ENCODE measurements around the gene STX2.
"Not testable (repeated sequence)": the region's sequence is repeated elsewhere in the genome, so short reads cannot be mapped to it uniquely, and the experiment has no call there.

Gene STX2

GRCh38 chr12:130792821-130793553 lies 46.1 kb downstream of the STX2 start:
- peaks cover 0 to 50% of the 10 kb centered on the region in 2 donors for H3K36me3 ChIP-seq (ENCODE audit: control insufficient read depth in 1 of 2, insufficient read depth in 2 of 2, low read length in 2 of 2)
- H3K27ac ChIP-seq (ENCODE audit: low read length): no peak overlapping the region
- no peak overlapping the region for H3K4me3 ChIP-seq (ENCODE audit: low read depth in 1 of 2, low read length in 2 of 2)
- no peaks in the 10 kb centered on the region for H3K9me3 ChIP-seq (ENCODE audit: control insufficient read depth in 1 of 2, low read length in 2 of 2)
- no peaks in the 10 kb centered on the region for H3K27me3 ChIP-seq (ENCODE audit: low read depth, low read length)
- H3K4me1 ChIP-seq (ENCODE audit: control insufficient read depth in 1 of 2, insufficient read depth in 2 of 2, low read length in 2 of 2): no peaks in the 10 kb centered on the region

GRCh38 chr12:130791629-130792028 lies 47.4 kb downstream of the STX2 start:
- H3K4me3 ChIP-seq (ENCODE audit: low read depth in 1 of 2, low read length in 2 of 2): no peak overlapping the region
- H3K36me3 ChIP-seq (ENCODE audit: control insufficient read depth in 1 of 2, insufficient read depth in 2 of 2, low read length in 2 of 2): peaks cover 0 to 47% of the 10 kb centered on the region in 2 donors
- no peak overlapping the region for H3K27ac ChIP-seq (ENCODE audit: low read length)
- H3K9me3 ChIP-seq (ENCODE audit: control insufficient read depth in 1 of 2, low read length in 2 of 2): no peaks in the 10 kb centered on the region
- H3K4me1 ChIP-seq (ENCODE audit: control insufficient read depth in 1 of 2, insufficient read depth in 2 of 2, low read length in 2 of 2): no peaks in the 10 kb centered on the region
- H3K27me3 ChIP-seq (ENCODE audit: low read depth, low read length): no peaks in the 10 kb centered on the region

DNA sequence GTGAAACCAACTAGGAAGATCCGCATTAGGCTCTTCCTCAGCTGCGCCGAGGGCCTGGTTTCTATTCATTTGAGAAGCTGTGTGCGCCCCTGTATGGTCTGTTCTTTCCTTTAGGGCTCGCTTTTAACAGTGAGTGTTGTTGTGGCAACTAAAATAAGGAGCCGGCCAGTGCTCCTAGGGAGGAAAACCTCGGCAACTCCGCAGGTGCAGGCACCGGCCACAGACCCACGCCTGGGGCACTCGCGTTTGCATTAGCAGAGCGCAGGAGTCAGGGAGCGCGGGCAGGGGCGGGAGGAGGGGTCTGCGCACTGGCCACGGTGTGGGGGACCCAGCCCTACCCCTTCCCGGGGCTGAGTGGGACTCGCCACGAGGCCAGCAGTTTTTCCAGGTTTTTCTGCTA lies 50.5 kb downstream of the STX2 start:
- Histone ChIP-seq H3K36me3 (ENCODE audit: control insufficient read depth in 1 of 2, insufficient read depth in 2 of 2, low read length in 2 of 2) (peaks cover 0 to 61% of the 10 kb centered on the region in 2 donors), H3K9me3 (ENCODE audit: control insufficient read depth in 1 of 2, low read length in 2 of 2) (peaks cover 2 to 7% of the 10 kb centered on the region in 2 donors)

GRCh38 chr12:130787445-130788410 lies 51.3 kb downstream of the STX2 start:
- H3K27me3 ChIP-seq (ENCODE audit: low read depth, low read length): no peaks in the 10 kb centered on the region
- no peak overlapping the region for H3K27ac ChIP-seq (ENCODE audit: low read length)
- H3K9me3 ChIP-seq (ENCODE audit: control insufficient read depth in 1 of 2, low read length in 2 of 2): peaks cover 2 to 7% of the 10 kb centered on the region in 2 donors
- H3K4me1 ChIP-seq (ENCODE audit: control insufficient read depth in 1 of 2, insufficient read depth in 2 of 2, low read length in 2 of 2): no peaks in the 10 kb centered on the region
- H3K36me3 ChIP-seq (ENCODE audit: control insufficient read depth in 1 of 2, insufficient read depth in 2 of 2, low read length in 2 of 2): peaks cover 0 to 60% of the 10 kb centered on the region in 2 donors
- H3K4me3 ChIP-seq (ENCODE audit: low read depth in 1 of 2, low read length in 2 of 2): no peak overlapping the region

More for the DNA sequence above, 50.5 kb downstream of the STX2 start:
- Histone ChIP-seq H3K27me3 (ENCODE audit: low read depth, low read length) (no peaks in the 10 kb centered on the region), H3K4me3 (ENCODE audit: low read depth in 1 of 2, low read length in 2 of 2) (no peak overlapping the region), H3K4me1 (ENCODE audit: control insufficient read depth in 1 of 2, insufficient read depth in 2 of 2, low read length in 2 of 2) (no peaks in the 10 kb centered on the region), H3K27ac (ENCODE audit: low read length) (no peak overlapping the region)

DNA sequence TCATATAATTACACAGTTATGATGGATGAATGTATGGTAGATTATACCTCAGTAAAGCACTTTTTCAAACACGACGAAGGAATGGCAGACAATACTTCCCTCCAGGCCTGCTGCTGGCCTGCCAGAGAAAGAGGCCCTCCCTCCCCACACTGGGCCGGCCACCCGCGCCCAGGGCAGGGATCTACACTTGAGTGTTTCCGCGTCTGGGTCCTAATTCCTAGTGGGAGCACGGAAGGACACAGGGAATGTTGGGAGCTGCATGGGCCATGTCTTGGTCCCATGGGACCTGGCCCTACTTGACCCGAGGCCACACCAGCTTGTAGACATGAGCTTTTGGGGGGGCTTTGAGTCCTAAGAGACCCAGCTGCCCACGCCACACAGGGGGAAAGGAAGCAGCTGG lies 52.0 kb downstream of the STX2 start:
- Histone ChIP-seq H3K36me3 (ENCODE audit: control insufficient read depth in 1 of 2, insufficient read depth in 2 of 2, low read length in 2 of 2) (peaks cover 0 to 58% of the 10 kb centered on the region in 2 donors), H3K27ac (ENCODE audit: low read length) (no peak overlapping the region), H3K4me1 (ENCODE audit: control insufficient read depth in 1 of 2, insufficient read depth in 2 of 2, low read length in 2 of 2) (no peaks in the 10 kb centered on the region)

DNA sequence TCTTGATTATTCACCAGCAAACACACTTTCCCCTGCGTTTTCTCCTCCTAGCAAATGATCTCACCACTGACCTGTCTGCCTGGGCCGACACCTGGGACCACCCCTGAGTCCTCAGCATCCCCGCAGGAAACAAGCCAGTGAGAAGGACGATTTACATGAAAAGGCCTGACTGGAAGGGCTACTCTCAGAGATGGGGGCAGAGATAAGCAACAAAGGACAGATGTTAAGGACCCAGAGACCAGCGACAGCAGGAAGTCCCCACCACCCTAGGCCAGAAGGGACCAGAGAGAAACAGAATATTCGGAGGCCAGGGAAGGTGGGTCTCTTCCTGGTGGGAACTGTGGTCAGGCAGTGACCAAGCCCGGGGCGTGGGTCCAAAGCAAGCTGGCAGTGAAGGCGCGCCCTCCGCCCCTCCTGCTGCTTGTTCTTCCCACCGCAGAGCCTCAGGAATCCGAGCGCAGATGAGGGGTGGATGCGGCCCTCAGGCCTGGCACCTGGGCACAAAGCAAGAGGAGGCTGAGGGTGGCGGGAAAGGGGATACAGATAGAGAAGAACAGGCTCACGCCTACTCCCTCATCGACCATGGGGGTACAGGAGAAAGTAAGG lies 55.8 kb downstream of the STX2 start:
- Histone ChIP-seq H3K36me3 (ENCODE audit: control insufficient read depth in 1 of 2, insufficient read depth in 2 of 2, low read length in 2 of 2) (peaks cover 0 to 51% of the 10 kb centered on the region in 2 donors), H3K27me3 (ENCODE audit: low read depth, low read length) (no peaks in the 10 kb centered on the region), H3K4me3 (ENCODE audit: low read depth in 1 of 2, low read length in 2 of 2) (no peak overlapping the region), H3K9me3 (ENCODE audit: control insufficient read depth in 1 of 2, low read length in 2 of 2) (peaks cover 2 to 7% of the 10 kb centered on the region in 2 donors), H3K4me1 (ENCODE audit: control insufficient read depth in 1 of 2, insufficient read depth in 2 of 2, low read length in 2 of 2) (no peaks in the 10 kb centered on the region), H3K27ac (ENCODE audit: low read length) (no peak overlapping the region)

More for the DNA sequence above, 52.0 kb downstream of the STX2 start:
- Histone ChIP-seq H3K9me3 (ENCODE audit: control insufficient read depth in 1 of 2, low read length in 2 of 2) (peaks cover 2 to 7% of the 10 kb centered on the region in 2 donors), H3K4me3 (ENCODE audit: low read depth in 1 of 2, low read length in 2 of 2) (no peak overlapping the region), H3K27me3 (ENCODE audit: low read depth, low read length) (no peaks in the 10 kb centered on the region)

GRCh38 chr12:130782245-130782644 lies 56.8 kb downstream of the STX2 start:
- peaks cover 0 to 46% of the 10 kb centered on the region in 2 donors for H3K36me3 ChIP-seq (ENCODE audit: control insufficient read depth in 1 of 2, insufficient read depth in 2 of 2, low read length in 2 of 2)
- H3K27ac ChIP-seq (ENCODE audit: low read length); H3K27me3 ChIP-seq (ENCODE audit: low read depth, low read length); H3K4me1 ChIP-seq (ENCODE audit: control insufficient read depth in 1 of 2, insufficient read depth in 2 of 2, low read length in 2 of 2); H3K9me3 ChIP-seq (ENCODE audit: control insufficient read depth in 1 of 2, low read length in 2 of 2); H3K4me3 ChIP-seq (ENCODE audit: low read depth in 1 of 2, low read length in 2 of 2): not testable (repeated sequence)

DNA sequence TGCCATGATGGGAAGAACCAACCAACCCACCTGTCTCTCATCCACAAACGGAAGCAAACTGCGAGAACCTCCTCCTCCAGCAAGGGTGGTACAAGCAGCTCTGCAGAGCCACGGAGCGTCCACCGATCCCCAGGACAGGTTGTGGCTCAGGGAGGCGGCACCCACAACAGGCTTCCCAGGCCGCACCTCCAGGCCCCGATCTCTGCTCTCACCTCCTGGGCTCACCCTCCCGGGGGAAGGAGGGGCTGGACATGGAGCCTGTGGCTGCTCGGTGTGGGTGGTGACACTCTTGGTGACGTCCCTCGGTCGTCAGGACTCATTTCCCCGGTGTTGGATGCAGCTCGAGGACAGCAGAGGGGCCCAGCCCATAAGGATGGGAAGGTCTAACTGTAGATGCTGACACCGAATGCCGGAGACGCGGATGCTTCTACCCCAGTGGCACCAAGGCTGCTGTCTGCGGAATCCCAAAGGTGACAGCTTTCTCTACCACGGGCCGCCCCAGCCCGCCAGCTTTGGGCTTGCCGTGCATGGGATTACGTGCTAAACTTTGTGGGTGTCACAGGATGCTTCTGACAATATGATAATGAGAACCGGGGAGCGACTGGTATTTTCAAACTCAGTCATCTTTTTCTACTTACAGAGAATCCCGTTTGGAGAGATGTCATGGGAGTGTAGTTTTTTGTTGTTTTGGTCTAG lies 58.0 kb downstream of the STX2 start:
- H3K4me1 ChIP-seq (ENCODE audit: control insufficient read depth in 1 of 2, insufficient read depth in 2 of 2, low read length in 2 of 2): peaks cover 0 to 9% of the 10 kb centered on the region in 2 donors
- peaks cover 0 to 39% of the 10 kb centered on the region in 2 donors for H3K36me3 ChIP-seq (ENCODE audit: control insufficient read depth in 1 of 2, insufficient read depth in 2 of 2, low read length in 2 of 2)
- H3K27me3 ChIP-seq (ENCODE audit: low read depth, low read length): no peaks in the 10 kb centered on the region
- H3K27ac ChIP-seq (ENCODE audit: low read length): no peak overlapping the region
- peaks cover 2 to 7% of the 10 kb centered on the region in 2 donors for H3K9me3 ChIP-seq (ENCODE audit: control insufficient read depth in 1 of 2, low read length in 2 of 2)
- no peak overlapping the region for H3K4me3 ChIP-seq (ENCODE audit: low read depth in 1 of 2, low read length in 2 of 2)

DNA sequence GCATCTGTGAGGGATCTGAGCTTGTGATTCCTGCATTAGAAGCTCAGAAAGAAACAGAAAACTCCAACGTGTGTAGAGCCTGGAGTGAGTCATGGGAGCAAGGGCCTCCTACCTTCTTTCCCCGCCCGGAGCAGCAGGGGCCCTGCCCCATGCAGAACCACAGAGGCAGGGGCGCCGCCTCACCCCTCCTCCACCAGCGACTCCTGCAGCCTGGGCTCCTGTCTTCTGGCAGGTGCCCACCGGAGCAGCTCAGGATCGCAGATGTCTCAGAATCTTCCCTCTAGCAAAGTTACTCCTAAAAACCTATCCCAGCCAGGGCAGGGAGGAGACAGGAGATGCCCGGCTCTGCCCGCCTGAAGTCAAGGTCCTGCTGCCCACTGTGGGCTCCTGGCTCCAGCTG lies 58.7 kb downstream of the STX2 start:
- Histone ChIP-seq H3K36me3 (ENCODE audit: control insufficient read depth in 1 of 2, insufficient read depth in 2 of 2, low read length in 2 of 2) (peaks cover 0 to 32% of the 10 kb centered on the region in 2 donors), H3K27ac (ENCODE audit: low read length) (no peak overlapping the region), H3K27me3 (ENCODE audit: low read depth, low read length) (no peaks in the 10 kb centered on the region), H3K9me3 (ENCODE audit: control insufficient read depth in 1 of 2, low read length in 2 of 2) (peaks cover 0 to 7% of the 10 kb centered on the region in 2 donors), H3K4me1 (ENCODE audit: control insufficient read depth in 1 of 2, insufficient read depth in 2 of 2, low read length in 2 of 2) (peaks cover 0 to 15% of the 10 kb centered on the region in 2 donors), H3K4me3 (ENCODE audit: low read depth in 1 of 2, low read length in 2 of 2) (no peak overlapping the region)

GRCh38 chr12:130778776-130779175 lies 60.3 kb downstream of the STX2 start:
- Histone ChIP-seq H3K27me3 (ENCODE audit: low read depth, low read length) (no peaks in the 10 kb centered on the region), H3K4me3 (ENCODE audit: low read depth in 1 of 2, low read length in 2 of 2) (no peak overlapping the region), H3K9me3 (ENCODE audit: control insufficient read depth in 1 of 2, low read length in 2 of 2) (no peaks in the 10 kb centered on the region), H3K27ac (ENCODE audit: low read length) (no peak overlapping the region), H3K36me3 (ENCODE audit: control insufficient read depth in 1 of 2, insufficient read depth in 2 of 2, low read length in 2 of 2) (peaks cover 0 to 18% of the 10 kb centered on the region in 2 donors), H3K4me1 (ENCODE audit: control insufficient read depth in 1 of 2, insufficient read depth in 2 of 2, low read length in 2 of 2) (peaks cover 0 to 15% of the 10 kb centered on the region in 2 donors)
